NB4 (cell line): ENCODE measurements around the gene ADAMTSL2.

Source experiments
- MAX ChIP-seq: IDR thresholded peaks from 2 replicates; pipeline ENCODE4 v1.6.1; 2011; ENCODE audit warnings: low read depth, low read length
- MYC ChIP-seq: IDR thresholded peaks from 2 replicates; pipeline ENCODE4 v1.6.1; 2011; ENCODE audit warnings: low read depth, low read length
- POLR2A ChIP-seq: IDR thresholded peaks from 2 replicates; pipeline ENCODE4 v1.6.1; 2011; ENCODE audit warnings: mild to moderate bottlenecking; ENCODE audit not compliant: insufficient read length; ENCODE audit errors: extremely low read depth
- TF ChIP-seq, protein P1 (sequence below): IDR thresholded peaks from one replicate; pipeline ENCODE4 v1.5.1; 2012; ENCODE audit warnings: low read depth, low read length

- TF ChIP-seq, protein P1, sequence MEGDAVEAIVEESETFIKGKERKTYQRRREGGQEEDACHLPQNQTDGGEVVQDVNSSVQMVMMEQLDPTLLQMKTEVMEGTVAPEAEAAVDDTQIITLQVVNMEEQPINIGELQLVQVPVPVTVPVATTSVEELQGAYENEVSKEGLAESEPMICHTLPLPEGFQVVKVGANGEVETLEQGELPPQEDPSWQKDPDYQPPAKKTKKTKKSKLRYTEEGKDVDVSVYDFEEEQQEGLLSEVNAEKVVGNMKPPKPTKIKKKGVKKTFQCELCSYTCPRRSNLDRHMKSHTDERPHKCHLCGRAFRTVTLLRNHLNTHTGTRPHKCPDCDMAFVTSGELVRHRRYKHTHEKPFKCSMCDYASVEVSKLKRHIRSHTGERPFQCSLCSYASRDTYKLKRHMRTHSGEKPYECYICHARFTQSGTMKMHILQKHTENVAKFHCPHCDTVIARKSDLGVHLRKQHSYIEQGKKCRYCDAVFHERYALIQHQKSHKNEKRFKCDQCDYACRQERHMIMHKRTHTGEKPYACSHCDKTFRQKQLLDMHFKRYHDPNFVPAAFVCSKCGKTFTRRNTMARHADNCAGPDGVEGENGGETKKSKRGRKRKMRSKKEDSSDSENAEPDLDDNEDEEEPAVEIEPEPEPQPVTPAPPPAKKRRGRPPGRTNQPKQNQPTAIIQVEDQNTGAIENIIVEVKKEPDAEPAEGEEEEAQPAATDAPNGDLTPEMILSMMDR: no peak
- no peak for TF ChIP-seq POLR2A
- TF ChIP-seq MAX: no peak
- no peak for TF ChIP-seq MYC
Observed at GRCh38 chr9:133536536-133536935, 2.0 kb downstream of the ADAMTSL2 start.
